BE2C (cell line): ENCODE data around the gene ODAD2.
"Not testable (repeated sequence)": the region's sequence is repeated elsewhere in the genome, so short reads cannot be mapped to it uniquely, and the experiment has no call there.

Experiments used
- DNase-seq: peaks from one replicate; pipeline ENCODE4 v3.0.0-alpha.2; 2020
- H3K27me3 ChIP-seq: fragments of 250-450 bp; sonication (Bioruptor Pico); 2 replicates; pipeline ENCODE4 v1.5.1; 2020; ENCODE audit warnings: mild to moderate bottlenecking
- H3K36me3 ChIP-seq: fragments of 250-450 bp; sonication (Bioruptor Pico); 2 replicates; pipeline ENCODE4 v1.5.1; 2020; ENCODE audit warnings: mild to moderate bottlenecking
- H3K4me1 ChIP-seq: fragments of 250-450 bp; sonication (Bioruptor Pico); 2 replicates; pipeline ENCODE4 v1.5.1; 2020
- H3K4me3 ChIP-seq: 2 replicates; pipeline ENCODE4 v1.5.1; 2011; ENCODE audit warnings: low read depth, low read length
- H3K9me3 ChIP-seq: fragments of 250-450 bp; sonication (Bioruptor Pico); 2 replicates; pipeline ENCODE4 v1.5.1; 2020
- CTCF ChIP-seq: IDR thresholded peaks from 2 replicates; pipeline ENCODE4 v1.5.1; 2012; ENCODE audit warnings: mild to moderate bottlenecking, low read depth, low read length

Gene ODAD2

GRCh38 chr10:28008054-28008453 lies 9.2 kb upstream of the ODAD2 start:
- Histone ChIP-seq H3K4me1 (no peaks in the 10 kb centered on the region), H3K4me3 (no peak overlapping the region), H3K9me3 (no peaks in the 10 kb centered on the region), H3K27me3 (no peaks in the 10 kb centered on the region), H3K36me3 (no peaks in the 10 kb centered on the region)
- no peak for DNase-seq
- no peak for TF ChIP-seq CTCF

GRCh38 chr10:28001353-28001752 lies 2.5 kb upstream of the ODAD2 start:
- no peak overlapping the region for H3K4me3 ChIP-seq
- H3K4me1 ChIP-seq: no peaks in the 10 kb centered on the region
- no peak for DNase-seq
- H3K27me3 ChIP-seq: peaks cover 31% of the 10 kb centered on the region
- TF ChIP-seq CTCF: no peak
- no peaks in the 10 kb centered on the region for H3K9me3 ChIP-seq
- no peaks in the 10 kb centered on the region for H3K36me3 ChIP-seq

GRCh38 chr10:27998178-27998953 lies 513 bp downstream of the ODAD2 start:
- H3K4me3 ChIP-seq: no peak overlapping the region
- H3K4me1 ChIP-seq: no peaks in the 10 kb centered on the region
- H3K36me3 ChIP-seq: no peaks in the 10 kb centered on the region
- no peak for TF ChIP-seq CTCF
- peaks cover 32% of the 10 kb centered on the region for H3K27me3 ChIP-seq
- DNase-seq: no peak
- no peaks in the 10 kb centered on the region for H3K9me3 ChIP-seq

- TF ChIP-seq CTCF: no peak
- Histone ChIP-seq H3K4me3 (no peak overlapping the region), H3K9me3 (no peaks in the 10 kb centered on the region), H3K36me3 (no peaks in the 10 kb centered on the region), H3K4me1 (no peaks in the 10 kb centered on the region), H3K27me3 (peaks cover 32% of the 10 kb centered on the region)
- no peak for DNase-seq
Observed at GRCh38 chr10:27997865-27998177, 1.1 kb downstream of the ODAD2 start.

- no peaks in the 10 kb centered on the region for H3K9me3 ChIP-seq
- H3K4me3 ChIP-seq: no peak overlapping the region
- H3K36me3 ChIP-seq: no peaks in the 10 kb centered on the region
- DNase-seq: no peak
- no peak for TF ChIP-seq CTCF
- peaks cover 32% of the 10 kb centered on the region for H3K27me3 ChIP-seq
- no peaks in the 10 kb centered on the region for H3K4me1 ChIP-seq
Observed at GRCh38 chr10:27995311-27995710, 3.6 kb downstream of the ODAD2 start.

GRCh38 chr10:27989357-27989756 lies 9.5 kb downstream of the ODAD2 start:
- not testable (repeated sequence) for DNase-seq, H3K4me3 ChIP-seq, H3K36me3 ChIP-seq, H3K4me1 ChIP-seq, H3K9me3 ChIP-seq, H3K27me3 ChIP-seq
